Stimulated activated CD4-positive, alpha-beta T cell treated with anti-CD3 and anti-CD28 coated beads, Interleukin-4, amount 100 ng/mL, for 24 hours (primary cell): ENCODE results near the gene ETV6.
A peak's percentile ranks its signal among the peaks of the same experiment; 100 is the strongest.

ENCODE experiments used
- DNase-seq: peaks from one replicate; pipeline ENCODE4 v3.0.0-alpha.2; 2020

The ETV6 gene

GRCh38 chr12:11722578-11723138 is 73.2 kb downstream of the ETV6 start:
- no peak for DNase-seq

GRCh38 chr12:11723993-11724392 is 74.5 kb downstream of the ETV6 start:
- no peak for DNase-seq

- no peak for DNase-seq
Observed at GRCh38 chr12:11724888-11725311, 75.4 kb downstream of the ETV6 start.

GRCh38 chr12:11725686-11726085 is 76.2 kb downstream of the ETV6 start:
- DNase-seq = no peak

- DNase-seq = no peak
Observed at GRCh38 chr12:11726659-11727058, 77.2 kb downstream of the ETV6 start.

GRCh38 chr12:11727133-11727664 is 77.7 kb downstream of the ETV6 start:
- DNase-seq = peak; percentile 59

GRCh38 chr12:11728154-11728755 is 78.8 kb downstream of the ETV6 start:
- DNase-seq = no peak

GRCh38 chr12:11729008-11729407 is 79.5 kb downstream of the ETV6 start:
- DNase-seq = no peak

- no peak for DNase-seq
Observed at GRCh38 chr12:11729439-11730150, 80.1 kb downstream of the ETV6 start.

GRCh38 chr12:11730299-11731041 is 81.0 kb downstream of the ETV6 start:
- DNase-seq = no peak

- DNase-seq = no peak
Observed at GRCh38 chr12:11731042-11731357, 81.5 kb downstream of the ETV6 start.

GRCh38 chr12:11731455-11731854 is 82.0 kb downstream of the ETV6 start:
- no peak for DNase-seq

GRCh38 chr12:11732023-11732422 is 82.5 kb downstream of the ETV6 start:
- DNase-seq = no peak

- no peak for DNase-seq
Observed at GRCh38 chr12:11732715-11733114, 83.2 kb downstream of the ETV6 start.

- no peak for DNase-seq
Observed at GRCh38 chr12:11734580-11735180, 85.2 kb downstream of the ETV6 start.

GRCh38 chr12:11738450-11738849 is 89.0 kb downstream of the ETV6 start:
- no peak for DNase-seq

- DNase-seq = no peak
Observed at GRCh38 chr12:11739980-11740577, 90.6 kb downstream of the ETV6 start.

- DNase-seq = no peak
Observed at GRCh38 chr12:11741434-11742092, 92.1 kb downstream of the ETV6 start.

- DNase-seq = no peak
Observed at GRCh38 chr12:11743423-11744409, 94.2 kb downstream of the ETV6 start.

GRCh38 chr12:11744410-11744801 is 94.9 kb downstream of the ETV6 start:
- no peak for DNase-seq

GRCh38 chr12:11745113-11745512 is 95.6 kb downstream of the ETV6 start:
- no peak for DNase-seq
